Activated B cell treated with CpG ODN at 0.5 μM for 24 hours (primary cell): Measurements from ENCODE around the gene GFAP. TPM values are rescaled to one million over a fixed set of nuclear protein-coding genes. Genes with fewer than 3 reads are reported as not detected.
A peak's percentile ranks its signal among the peaks of the same experiment; 100 is the strongest.

ENCODE experiments used
- ATAC-seq: fragments of 200-7000 bp; cut with Tn5 transposase; one replicate; pipeline ENCODE4 v1.10.0; 2021; ENCODE audit warnings: low read depth, mild to moderate bottlenecking, moderate library complexity
- CTCF ChIA-PET: fragments of 350-600 bp; sonication (Branson Sonifier 250); formaldehyde crosslinking; loops from one replicate; lab custom pipeline; 2021; ENCODE audit warnings: antibody characterized with exemption; lab: Charles Lee
- POLR2A ChIA-PET: fragments of 350-600 bp; sonication (Branson Sonifier 250); formaldehyde crosslinking; loops from one replicate; lab custom pipeline; 2021; ENCODE audit warnings: antibody characterized with exemption; lab: Charles Lee
- DNase-seq: peaks from one replicate; pipeline ENCODE4 v3.0.0; 2022
- H3K27ac Mint-ChIP-seq: one replicate; pipeline ENCODE4 v1.8.0; 2020; ENCODE audit warnings: mixed read lengths
- H3K27me3 Mint-ChIP-seq: one replicate; pipeline ENCODE4 v1.8.0; 2021; ENCODE audit warnings: mixed read lengths
- H3K36me3 Mint-ChIP-seq: one replicate; pipeline ENCODE4 v1.8.0; 2021; ENCODE audit warnings: low read depth, mixed read lengths
- H3K4me1 Mint-ChIP-seq: one replicate; pipeline ENCODE4 v1.8.0; 2021; ENCODE audit warnings: mixed read lengths
- H3K4me3 Mint-ChIP-seq: one replicate; pipeline ENCODE4 v1.8.0; 2020; ENCODE audit warnings: mild to moderate bottlenecking, mixed read lengths
- H3K9me3 Mint-ChIP-seq: one replicate; pipeline ENCODE4 v1.8.0; 2020; ENCODE audit warnings: mixed read lengths
- intact Hi-C: fragments of 100-400 bp; cut with micrococcal nuclease; formaldehyde crosslinking; loops from one replicate; pipeline ENCODE4 v1.15.1; 2024
- total RNA-seq: library from RNA; stranded (reverse); gene quantifications from 2 replicates; pipeline ENCODE4 v1.2.3, GENCODE V29; 2022
- TF ChIP-seq, protein P1 (sequence below): fragments of 200-600 bp; IDR thresholded peaks from one replicate; pipeline ENCODE4 v1.8.0; 2022; ENCODE audit warnings: antibody characterized with exemption, mild to moderate bottlenecking

GFAP gene
- total RNA-seq, 1 donor from 2014 or later = not detected

GRCh38 chr17:44919885-44920564 lies 4.7 kb upstream of the GFAP start:
- TF ChIP-seq, protein P1, sequence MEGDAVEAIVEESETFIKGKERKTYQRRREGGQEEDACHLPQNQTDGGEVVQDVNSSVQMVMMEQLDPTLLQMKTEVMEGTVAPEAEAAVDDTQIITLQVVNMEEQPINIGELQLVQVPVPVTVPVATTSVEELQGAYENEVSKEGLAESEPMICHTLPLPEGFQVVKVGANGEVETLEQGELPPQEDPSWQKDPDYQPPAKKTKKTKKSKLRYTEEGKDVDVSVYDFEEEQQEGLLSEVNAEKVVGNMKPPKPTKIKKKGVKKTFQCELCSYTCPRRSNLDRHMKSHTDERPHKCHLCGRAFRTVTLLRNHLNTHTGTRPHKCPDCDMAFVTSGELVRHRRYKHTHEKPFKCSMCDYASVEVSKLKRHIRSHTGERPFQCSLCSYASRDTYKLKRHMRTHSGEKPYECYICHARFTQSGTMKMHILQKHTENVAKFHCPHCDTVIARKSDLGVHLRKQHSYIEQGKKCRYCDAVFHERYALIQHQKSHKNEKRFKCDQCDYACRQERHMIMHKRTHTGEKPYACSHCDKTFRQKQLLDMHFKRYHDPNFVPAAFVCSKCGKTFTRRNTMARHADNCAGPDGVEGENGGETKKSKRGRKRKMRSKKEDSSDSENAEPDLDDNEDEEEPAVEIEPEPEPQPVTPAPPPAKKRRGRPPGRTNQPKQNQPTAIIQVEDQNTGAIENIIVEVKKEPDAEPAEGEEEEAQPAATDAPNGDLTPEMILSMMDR = peak; percentile 29
- peaks cover 15% of the 10 kb centered on the region for H3K27me3 Mint-ChIP-seq
- ATAC-seq (peak; percentile 94), DNase-seq (peak; percentile 42)
- no peak overlapping the region for H3K27ac Mint-ChIP-seq
- no peak overlapping the region for H3K4me3 Mint-ChIP-seq
- ChIA-PET POLR2A (interaction anchor here (0.6 to 1.9 kb wide), 5 partner anchors 21 to 141 kb away, joined by 3 to 6 read pairs (median 4); partner anchors contain the start of genes EFTUD2 and NMT1), CTCF (interaction anchor here (0.6 to 3.9 kb wide), 12 partner anchors 9 to 462 kb away, joined by 3 to 30 read pairs (median 5); partner anchors contain the start of genes ACBD4, NMT1 and PLCD3)
- intact Hi-C loops = loop anchor here (1.0 to 5.0 kb wide), 4 partner anchors 102 to 277 kb away; no protein-coding TSS in a partner anchor
- H3K4me1 Mint-ChIP-seq = peaks cover 15% of the 10 kb centered on the region
- no peaks in the 10 kb centered on the region for H3K36me3 Mint-ChIP-seq
- H3K9me3 Mint-ChIP-seq = no peaks in the 10 kb centered on the region

DNA sequence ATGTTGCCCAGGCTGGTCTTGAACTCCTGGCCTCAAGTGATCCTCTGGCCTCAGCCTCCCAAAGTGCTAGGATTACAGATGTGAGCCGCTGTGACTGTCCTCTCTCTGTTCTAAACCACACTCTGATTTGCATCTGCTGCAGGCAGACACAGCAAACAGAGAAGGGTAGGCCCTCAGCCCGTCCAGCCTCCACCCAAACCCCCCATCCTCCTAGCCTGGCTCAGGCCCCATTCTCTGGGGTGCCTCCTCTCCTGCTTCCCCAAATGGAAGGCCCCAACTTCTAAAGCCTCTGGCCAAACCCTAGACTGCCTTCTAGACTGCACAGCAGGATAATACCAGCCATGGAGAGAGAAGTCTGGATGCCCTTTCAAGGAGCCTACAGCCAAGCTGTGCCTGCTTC lies 4.1 kb upstream of the GFAP start:
- ChIA-PET CTCF (interaction anchor here (0.6 to 3.9 kb wide), 7 partner anchors 9 to 462 kb away, joined by 3 to 30 read pairs (median 5); partner anchors contain the start of gene ACBD4), POLR2A (no interaction called here)
- Mint-ChIP-seq H3K4me3 (no peak overlapping the region), H3K27ac (no peak overlapping the region), H3K4me1 (peaks cover 15% of the 10 kb centered on the region), H3K36me3 (no peaks in the 10 kb centered on the region), H3K9me3 (no peaks in the 10 kb centered on the region), H3K27me3 (peaks cover 16% of the 10 kb centered on the region)
- DNase-seq (no peak), ATAC-seq (no peak)
- TF ChIP-seq, protein P1 = no peak
- intact Hi-C loops = no loop called here

- TF ChIP-seq, protein P1 = no peak
- POLR2A ChIA-PET = interaction anchor here (1.0 kb wide), 1 partner anchor 215 kb away, joined by 3 read pairs; no protein-coding TSS in a partner anchor
- intact Hi-C loops = no loop called here
These were observed 2.7 kb upstream of the GFAP start for GRCh38 chr17:44918006-44918405.

DNA sequence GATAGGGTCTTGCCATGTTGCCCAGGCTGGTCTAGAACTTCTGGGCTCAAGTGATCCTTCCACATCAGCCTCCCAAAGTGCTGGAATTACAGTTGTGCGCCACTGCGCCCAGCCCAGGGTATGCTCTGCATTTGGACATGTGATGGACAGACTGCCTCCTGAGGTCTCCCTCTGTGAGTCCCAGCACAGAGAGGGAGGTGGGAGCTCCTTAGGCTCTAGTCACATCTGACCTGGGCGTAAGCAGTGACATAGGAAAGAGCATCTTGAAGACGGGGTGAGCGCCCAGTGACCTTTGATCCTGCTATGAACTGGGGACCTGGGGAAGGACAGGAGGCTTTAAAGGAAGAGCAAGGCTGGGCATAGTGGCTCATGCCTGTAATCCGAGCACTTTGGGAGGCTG lies 2.2 kb upstream of the GFAP start:
- Mint-ChIP-seq H3K27ac (no peak overlapping the region), H3K27me3 (peaks cover 25% of the 10 kb centered on the region), H3K36me3 (no peaks in the 10 kb centered on the region), H3K9me3 (no peaks in the 10 kb centered on the region), H3K4me1 (peaks cover 19% of the 10 kb centered on the region), H3K4me3 (no peak overlapping the region)
- TF ChIP-seq, protein P1 = no peak
- POLR2A ChIA-PET = no interaction called here
- CTCF ChIA-PET = interaction anchor here (1.0 to 3.9 kb wide), 3 partner anchors 104 to 182 kb away, joined by 3 to 30 read pairs (median 4); no protein-coding TSS in a partner anchor
- intact Hi-C loops = no loop called here
- DNase-seq = no peak
- no peak for ATAC-seq

More at GRCh38 chr17:44918006-44918405, 2.7 kb upstream of the GFAP start:
- H3K4me3 Mint-ChIP-seq = no peak overlapping the region
- CTCF ChIA-PET = interaction anchor here (1.0 to 3.9 kb wide), 4 partner anchors 103 to 181 kb away, joined by 3 to 30 read pairs (median 4); no protein-coding TSS in a partner anchor
- H3K9me3 Mint-ChIP-seq = no peaks in the 10 kb centered on the region
- peaks cover 24% of the 10 kb centered on the region for H3K27me3 Mint-ChIP-seq
- peaks cover 19% of the 10 kb centered on the region for H3K4me1 Mint-ChIP-seq
- H3K27ac Mint-ChIP-seq = no peak overlapping the region
- DNase-seq (no peak), ATAC-seq (no peak)
- no peaks in the 10 kb centered on the region for H3K36me3 Mint-ChIP-seq

GRCh38 chr17:44916781-44917241 lies 1.5 kb upstream of the GFAP start:
- Mint-ChIP-seq H3K36me3 (no peaks in the 10 kb centered on the region), H3K27ac (no peak overlapping the region), H3K4me3 (no peak overlapping the region), H3K27me3 (peaks cover 24% of the 10 kb centered on the region), H3K4me1 (peaks cover 19% of the 10 kb centered on the region), H3K9me3 (no peaks in the 10 kb centered on the region)
- intact Hi-C loops = no loop called here
- ChIA-PET POLR2A (no interaction called here), CTCF (no interaction called here)
- TF ChIP-seq, protein P1 = no peak
- ATAC-seq = no peak
- DNase-seq = no peak
